Right lobe of liver (tissue), 6 donors: ENCODE results near the gene LRRC8D. TPM values are rescaled to one million over a fixed set of nuclear protein-coding genes. Genes with fewer than 3 reads are reported as not detected.

ENCODE experiments used
- ATAC-seq, 4 donors: fragments of 200-7000 bp; cut with Tn5 transposase; one replicate each; pipeline ENCODE4 v1.9.1; 2020; ENCODE audit warnings: mild to moderate bottlenecking in 4 of 4, moderate library complexity in 4 of 4
- DNase-seq, 3 donors: peaks; one replicate each; pipeline ENCODE4 v3.0.0-alpha.2; 2020
- H3K27ac ChIP-seq, 3 donors: fragments of 200-600 bp; one replicate each; pipeline ENCODE4 v1.8.0; 2022
- H3K27me3 ChIP-seq, 2 donors: fragments of 200-600 bp; one replicate each; pipeline ENCODE4 v1.8.0; 2022
- H3K36me3 ChIP-seq, 4 donors: fragments of 200-600 bp; sonication (generic) in 1 of 4; one replicate each; pipeline versions ENCODE4 v1.5.1 to v1.8.0; 2017 to 2022; ENCODE audit warnings: control low read depth in 1 of 4
- H3K4me1 ChIP-seq, 4 donors: fragments of 200-600 bp; sonication (generic) in 1 of 4; one replicate each; pipeline versions ENCODE4 v1.5.1 to v1.8.0; 2017 to 2022; ENCODE audit warnings: control low read depth in 1 of 4
- H3K4me3 ChIP-seq, 3 donors: fragments of 200-600 bp; one replicate each; pipeline ENCODE4 v1.8.0; 2022
- H3K9me3 ChIP-seq, 4 donors: fragments of 200-600 bp; sonication (generic) in 1 of 4; one replicate each; pipeline versions ENCODE4 v1.5.1 to v1.8.0; 2017 to 2022; ENCODE audit warnings: control low read depth in 1 of 4
- CTCF ChIP-seq, 4 donors: fragments of 200-600 bp in 3 of 4; fragments of 450-650 bp in 1 of 4; IDR thresholded peaks; one replicate each; pipeline versions ENCODE4 v1.5.1 to v1.8.0; 2016 to 2022; ENCODE audit warnings: antibody characterized with exemption in 4 of 4, mild to moderate bottlenecking in 2 of 4
- POLR2A ChIP-seq: fragments of 450-650 bp; IDR thresholded peaks from one replicate; pipeline ENCODE4 v1.6.1; 2017; ENCODE audit warnings: antibody characterized with exemption, mild to moderate bottlenecking
- WGBS: methylation state at CpG from one replicate; pipeline ENCODE4 v1.1.6; 2018; ENCODE audit warnings: low coverage, low lambda C conversion rate; ENCODE audit not compliant: insufficient coverage; ENCODE audit errors: missing lambda C conversion rate; 5-methylcytosine and 5-hydroxymethylcytosine counted together
- intact Hi-C, 2 donors: fragments of 100-400 bp; cut with DNase I; formaldehyde crosslinking; loops; one replicate each; pipeline versions ENCODE4 v1.11.2 to v1.14.1; 2022
- total RNA-seq, 6 experiments: library from RNA; depleted of rRNA in 2 of 6; stranded (reverse); fragments of >200 nt in 2 of 6; fragmentation: NEBNext Ultra II Directional in 3 of 6; extraction: Animal tissue kit (Norgen Biotek cat#: 25700) in 3 of 6; gene quantifications; one replicate each; pipeline versions ENCODE4 v1.1.0 to v1.2.4, GENCODE V29; 2016 to 2023
- donor health status: DM: no; HTN: yes; CAD: no.
- donor health status: DM: no; HTN: no; CAD: no.
- donor health status: DM: no; HTN: no; CAD: no.
- donor health status: DM: no; HTN: yes; CAD: no.
- donor health status: DM: no; HTN: yes; CAD: no.

LRRC8D gene
- total RNA-seq, 6 experiments from 2014 or later = 11.5 to 22.1 (median 19.3) TPM

DNA sequence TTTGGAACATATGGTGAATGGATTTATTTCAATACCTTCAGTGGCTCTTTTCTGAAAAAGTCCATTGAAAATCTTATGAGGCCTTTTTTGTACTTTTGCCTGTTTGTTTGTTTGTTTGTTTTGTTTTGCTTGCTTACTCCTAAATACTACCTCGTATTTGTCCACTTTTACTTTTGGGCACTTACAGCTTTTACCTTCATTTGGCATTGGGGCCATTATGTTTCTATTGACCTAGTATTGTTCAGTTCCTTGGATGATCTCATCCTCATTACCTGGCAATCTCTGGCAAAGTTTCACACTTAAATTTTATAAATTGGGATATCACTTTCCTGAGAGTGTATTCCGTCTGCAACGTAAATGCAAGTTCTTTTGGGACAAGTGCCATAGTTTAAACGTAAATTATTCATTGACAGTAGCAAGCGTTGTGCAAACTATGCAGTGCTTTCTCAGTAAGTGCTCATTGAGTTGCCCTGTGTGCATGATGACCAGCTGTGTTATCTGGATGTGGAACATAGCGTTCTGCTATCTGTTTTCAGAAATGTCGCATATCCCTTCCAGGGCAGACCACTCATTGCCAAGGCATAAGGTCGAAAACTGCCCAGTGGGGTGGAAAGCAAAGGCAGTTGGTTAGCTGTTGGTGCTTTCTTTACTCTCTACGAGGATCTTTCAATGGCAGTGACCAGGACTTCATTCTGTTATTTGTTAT, 51.1 kb downstream of the LRRC8D start:
- Histone ChIP-seq H3K27me3 (no peaks in the 10 kb centered on the region), H3K9me3 (no peaks in the 10 kb centered on the region), H3K4me1 (peaks cover 0 to 21% (median 4%) of the 10 kb centered on the region in 4 donors), H3K36me3 (peaks cover 0 to 9% (median 0%) of the 10 kb centered on the region in 4 donors), H3K4me3 (peak overlapping the region in 1 of 3 donors; percentile 26), H3K27ac (peak overlapping the region; percentile 0 to 84 (median 69))
- DNase-seq (peak in 1 of 3 donors; percentile 56), ATAC-seq (peak; percentile 65 to 92 (median 82))
- WGBS = 44% methylated on average over 9 of the region's 9 CpGs
- intact Hi-C loops = no loop called here
- TF ChIP-seq CTCF (IDR thresholded peaks at IDR 0.05) = no peak
- TF ChIP-seq POLR2A = peak; percentile 39

DNA sequence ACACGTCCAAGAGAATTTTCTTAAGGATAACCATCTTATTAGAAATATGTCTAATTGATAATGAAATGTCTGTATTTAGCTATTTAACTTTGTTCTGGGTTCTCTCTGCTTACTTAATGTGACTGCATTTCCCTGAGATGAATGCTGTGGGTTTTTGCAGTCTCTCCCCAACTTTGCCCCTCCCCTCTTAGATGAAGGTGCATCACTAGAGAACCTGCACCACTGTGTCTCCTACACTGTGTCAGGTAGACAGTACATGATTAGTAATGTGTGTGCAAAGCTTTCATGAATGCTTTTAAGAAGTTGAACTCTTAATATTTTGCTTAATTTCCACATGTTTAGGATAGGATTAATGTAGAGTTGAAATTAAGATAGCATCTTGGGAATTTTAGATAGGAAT, 51.7 kb downstream of the LRRC8D start:
- peaks cover 0 to 21% (median 4%) of the 10 kb centered on the region in 4 donors for H3K4me1 ChIP-seq
- TF ChIP-seq CTCF (IDR thresholded peaks at IDR 0.05) (no peak), POLR2A (no peak)
- intact Hi-C loops = no loop called here

GRCh38 chr1:89873288-89873687, 52.5 kb downstream of the LRRC8D start:
- ATAC-seq (no peak), DNase-seq (no peak)
- Histone ChIP-seq H3K36me3 (peaks cover 0 to 9% (median 0%) of the 10 kb centered on the region in 4 donors), H3K27me3 (no peaks in the 10 kb centered on the region), H3K9me3 (no peaks in the 10 kb centered on the region), H3K4me1 (peaks cover 0 to 21% (median 4%) of the 10 kb centered on the region in 4 donors), H3K27ac (peak overlapping the region in 1 of 3 donors; percentile 84), H3K4me3 (no peak overlapping the region)
- TF ChIP-seq POLR2A (no peak), CTCF (IDR thresholded peaks at IDR 0.05) (no peak)
- intact Hi-C loops = no loop called here

More for the DNA sequence above, 51.7 kb downstream of the LRRC8D start:
- Histone ChIP-seq H3K27ac (peak overlapping the region in 2 of 3 donors; percentile 69 to 84), H3K36me3 (peaks cover 0 to 9% (median 0%) of the 10 kb centered on the region in 4 donors), H3K4me3 (no peak overlapping the region), H3K27me3 (no peaks in the 10 kb centered on the region), H3K9me3 (no peaks in the 10 kb centered on the region)
- no peak for ATAC-seq
- WGBS = 31% methylated on average over 1 of the region's 1 CpG
- no peak for DNase-seq

DNA sequence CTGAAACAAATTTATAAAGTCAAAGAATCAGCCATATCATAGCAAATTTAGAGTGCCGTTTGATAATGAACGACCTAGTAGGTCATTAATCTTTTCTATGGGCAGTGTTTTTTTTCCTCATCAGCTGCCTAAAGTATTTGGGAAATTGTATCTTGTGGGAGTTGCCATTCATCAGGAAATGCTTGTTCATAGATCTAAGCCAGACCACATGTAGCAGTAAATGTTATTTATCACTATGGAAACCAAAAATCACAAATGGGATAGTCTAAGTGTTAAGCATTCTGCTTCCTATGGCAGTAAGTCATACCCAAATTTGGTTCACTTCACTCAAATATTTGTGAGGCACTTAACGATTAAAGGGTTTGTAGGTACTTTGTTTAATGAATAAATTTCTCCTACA, 52.9 kb downstream of the LRRC8D start:
- DNase-seq = no peak
- no peaks in the 10 kb centered on the region for H3K9me3 ChIP-seq

More for the DNA sequence above, 52.9 kb downstream of the LRRC8D start:
- WGBS = 45% methylated on average over 3 of the region's 3 CpGs
- Histone ChIP-seq H3K4me3 (no peak overlapping the region), H3K27ac (no peak overlapping the region), H3K27me3 (no peaks in the 10 kb centered on the region), H3K36me3 (peaks cover 0 to 9% (median 0%) of the 10 kb centered on the region in 4 donors), H3K4me1 (peaks cover 0 to 21% (median 4%) of the 10 kb centered on the region in 4 donors)
- intact Hi-C loops = no loop called here
- no peak for TF ChIP-seq CTCF (IDR thresholded peaks at IDR 0.05)
- no peak for TF ChIP-seq POLR2A
- no peak for ATAC-seq
